Measurements from ENCODE around the gene CLUH. TPM values are rescaled to one million over a fixed set of nuclear protein-coding genes. Genes with fewer than 3 reads are reported as not detected.
A peak's percentile ranks its signal among the peaks of the same experiment; 100 is the strongest.
"Not testable (repeated sequence)": the region's sequence is repeated elsewhere in the genome, so short reads cannot be mapped to it uniquely, and the experiment has no call there.

The CLUH gene
- total RNA-seq, 1 donor from 2014 or later, result 194 TPM

DNA sequence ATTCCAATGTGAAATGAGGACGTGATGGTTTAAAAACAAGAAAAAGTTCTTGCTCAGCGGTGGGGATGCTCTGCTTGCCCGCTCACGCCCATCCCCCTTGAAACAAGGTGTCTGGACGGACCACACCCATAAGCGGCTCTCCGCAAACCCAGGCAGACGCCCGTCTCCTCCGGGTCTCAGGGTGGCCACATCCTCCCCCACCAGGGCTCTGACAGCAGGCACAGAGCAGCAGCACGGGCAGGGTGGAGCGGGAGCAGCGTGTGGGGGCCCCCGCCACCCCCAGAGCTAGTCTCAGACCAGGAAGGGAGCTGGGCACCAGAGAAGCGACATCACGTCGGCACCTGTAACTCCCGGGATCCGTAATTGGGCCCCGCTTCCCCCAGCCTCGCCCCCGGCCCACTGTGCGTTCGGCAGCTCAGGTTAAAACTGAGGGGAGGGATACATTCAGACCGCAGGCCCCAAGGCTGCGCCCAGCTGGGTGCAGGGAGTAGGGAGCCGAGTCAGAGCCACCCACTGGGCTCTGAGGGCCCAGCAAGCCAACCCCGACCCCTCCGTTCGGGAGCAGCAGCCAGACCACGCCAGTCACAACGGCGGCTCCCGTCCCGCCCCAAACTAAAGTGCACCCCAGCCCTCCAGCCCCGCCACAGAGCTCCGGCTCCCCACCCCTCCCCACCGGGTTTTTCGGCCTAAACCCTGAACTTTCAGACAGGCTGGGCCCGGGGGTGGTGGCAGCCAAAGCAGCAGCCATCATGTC is 22.0 kb downstream of the CLUH start:
- ATAC-seq (peak; percentile 10), DNase-seq (ENCODE audit: low spot score) (peak; percentile 51)

DNA sequence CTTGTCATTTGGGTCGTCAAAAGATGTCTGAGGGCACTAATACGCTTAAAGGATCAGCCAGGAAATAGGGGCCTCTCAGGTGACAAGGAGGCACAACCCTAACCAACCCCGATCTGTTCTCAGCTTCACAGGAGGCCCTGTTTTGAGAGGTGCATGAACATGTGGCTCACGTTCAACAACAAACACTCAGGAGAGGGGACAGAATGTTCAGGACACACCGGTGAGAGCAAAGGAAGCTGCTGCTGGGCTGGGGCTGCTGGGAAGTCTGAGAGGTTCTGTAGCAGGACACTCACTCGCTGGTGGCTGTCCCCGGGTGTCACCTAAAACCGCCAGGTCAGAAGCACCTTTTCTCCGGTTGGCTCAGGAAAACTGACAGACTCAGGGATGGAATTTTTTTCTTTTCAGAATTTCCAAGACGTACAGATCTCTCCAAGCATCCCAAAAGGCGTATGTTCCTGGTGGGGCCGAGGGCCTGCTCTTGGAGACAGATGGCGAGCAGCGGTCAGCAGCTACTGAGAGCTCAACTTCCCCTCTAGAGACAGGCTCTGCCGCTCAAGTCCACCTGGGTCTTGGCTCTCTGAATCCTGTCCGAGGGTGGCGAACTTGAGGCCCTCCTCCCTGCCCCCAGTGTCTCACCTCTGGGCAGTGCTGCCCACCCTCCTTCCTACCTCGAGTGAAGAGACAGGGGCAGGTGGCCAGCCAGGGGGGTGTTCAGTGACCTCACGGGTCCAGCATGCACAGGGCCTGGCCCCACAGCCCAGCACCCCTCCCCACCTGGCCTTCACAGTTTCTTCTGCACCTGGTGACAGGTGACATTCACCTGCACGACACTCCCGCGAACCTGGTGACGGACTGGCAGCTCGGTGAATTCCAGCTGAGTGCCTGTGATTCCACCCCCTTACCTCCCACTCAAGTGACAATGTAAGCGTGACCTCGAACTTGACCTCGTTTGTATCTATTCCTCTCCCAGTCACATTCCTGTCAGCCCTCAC is 22.9 kb downstream of the CLUH start:
- DNase-seq (ENCODE audit: low spot score) (peak; percentile 45), ATAC-seq (peak; percentile 22)

DNA sequence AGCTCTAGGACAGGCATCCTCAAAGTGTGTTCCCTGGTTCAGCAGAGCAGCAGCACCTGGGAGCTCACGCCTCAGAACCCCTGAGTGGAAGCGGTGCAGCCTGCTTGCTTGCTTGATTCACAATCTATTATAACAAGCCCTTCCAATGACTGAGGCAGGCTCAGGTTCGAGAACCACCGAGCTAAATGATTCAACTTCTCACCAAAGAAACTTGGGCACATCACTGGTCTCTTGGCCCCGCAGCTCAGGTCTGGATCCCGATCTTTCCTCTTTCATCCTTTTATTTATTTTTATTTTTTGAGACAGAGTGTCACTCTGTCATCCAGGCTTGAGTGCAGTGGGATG is 24.5 kb downstream of the CLUH start:
- DNase-seq (ENCODE audit: low spot score) (no peak), ATAC-seq (no peak)

DNA sequence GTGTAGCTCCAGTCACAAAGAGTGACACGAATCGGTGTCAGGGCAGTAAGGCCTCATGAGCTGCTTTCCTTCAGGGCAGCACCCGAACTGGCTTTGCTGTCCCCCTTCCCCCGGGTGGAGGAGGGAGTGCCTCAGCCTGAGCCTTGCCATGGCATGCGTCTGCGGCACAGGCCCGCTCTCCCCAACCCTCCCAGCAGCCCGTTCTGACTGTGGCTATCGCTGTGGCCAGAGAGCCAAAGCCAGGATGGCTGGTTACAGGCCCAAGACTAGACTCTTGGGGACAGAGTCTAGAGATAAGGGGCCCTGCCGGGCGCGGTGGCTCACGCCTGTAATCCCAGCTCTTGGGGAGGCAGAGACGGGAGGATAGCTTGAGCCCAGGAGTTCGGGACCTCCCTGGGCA is 25.9 kb downstream of the CLUH start:
- no peak for ATAC-seq
- peak; percentile 40 for DNase-seq (ENCODE audit: low spot score)

DNA sequence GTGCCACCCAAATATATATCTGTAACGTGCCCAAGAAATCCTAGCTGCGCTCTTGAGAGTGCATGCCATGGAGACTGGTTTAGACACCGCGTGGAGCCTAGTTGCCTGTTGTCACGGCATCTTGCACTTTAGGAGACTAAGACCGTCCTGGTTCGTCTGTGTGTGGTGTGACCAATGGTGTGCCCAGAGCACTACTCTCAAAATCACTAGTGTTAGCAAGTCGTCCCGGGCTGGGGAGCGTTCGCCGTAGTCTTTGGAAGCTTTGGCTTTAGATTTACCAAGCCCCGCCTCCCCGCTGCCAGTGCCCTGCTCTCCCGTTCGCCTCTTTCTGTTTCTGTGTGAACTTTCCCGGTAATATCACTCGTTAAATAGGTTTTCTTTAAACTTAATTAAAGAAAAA is 27.0 kb downstream of the CLUH start:
- no peak for DNase-seq (ENCODE audit: low spot score)

DNA sequence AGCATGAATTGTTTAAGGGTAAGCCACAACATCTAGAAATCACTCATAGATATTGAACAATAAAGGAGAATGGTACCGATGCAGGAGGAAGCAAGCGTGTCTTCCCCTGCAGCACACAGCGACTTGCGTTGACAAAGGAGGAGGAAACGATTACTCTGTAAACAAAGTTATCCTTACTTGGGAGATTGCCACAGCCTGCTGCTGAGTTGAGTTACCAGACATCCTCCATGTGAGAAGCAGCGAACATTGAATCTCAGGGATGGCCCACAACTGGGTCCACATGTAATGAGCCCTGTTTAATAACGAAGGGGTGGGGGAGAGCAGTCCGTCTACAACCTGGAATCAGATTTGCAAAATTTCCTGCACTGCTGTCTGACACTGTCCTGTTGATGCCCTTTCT is 27.7 kb downstream of the CLUH start:
- DNase-seq (ENCODE audit: low spot score) (no peak), ATAC-seq (no peak)

More for the DNA sequence above, 27.0 kb downstream of the CLUH start:
- ATAC-seq, result no peak

DNA sequence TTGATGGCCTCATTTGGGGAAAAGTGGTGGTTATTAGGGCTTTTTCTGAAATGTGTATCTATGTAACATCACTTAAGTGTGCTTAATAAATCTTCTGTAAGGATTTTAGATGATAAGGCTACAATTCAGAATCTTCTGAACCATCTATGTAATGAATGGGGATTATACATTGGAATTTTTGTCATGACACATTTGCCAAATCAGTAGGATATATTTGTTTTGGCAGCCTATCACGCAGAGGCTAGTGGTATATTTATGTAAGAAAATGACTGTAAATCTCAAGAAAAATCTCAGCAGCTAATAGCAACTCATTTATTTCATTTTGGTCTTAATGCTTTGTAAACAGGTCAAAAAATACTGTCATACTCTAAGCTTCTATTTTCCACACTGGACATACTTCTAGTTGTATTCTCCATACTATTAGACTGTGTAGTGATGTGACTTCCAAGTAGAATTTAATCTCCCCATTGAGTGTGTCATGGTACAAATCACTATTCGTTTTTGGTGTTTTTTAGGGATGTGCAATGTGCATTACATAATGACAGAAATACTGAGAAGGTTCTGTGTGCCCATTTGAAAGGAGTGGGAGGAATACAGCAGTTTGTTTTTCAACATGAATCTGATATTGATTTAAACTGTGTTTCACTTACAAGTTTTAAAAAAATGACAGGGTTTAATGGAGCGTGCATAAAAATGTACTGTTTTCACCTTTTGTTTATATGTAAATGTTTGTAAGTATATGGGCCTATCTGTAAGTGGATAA is 29.2 kb downstream of the CLUH start:
- DNase-seq (ENCODE audit: low spot score) (no peak), ATAC-seq (no peak)

DNA sequence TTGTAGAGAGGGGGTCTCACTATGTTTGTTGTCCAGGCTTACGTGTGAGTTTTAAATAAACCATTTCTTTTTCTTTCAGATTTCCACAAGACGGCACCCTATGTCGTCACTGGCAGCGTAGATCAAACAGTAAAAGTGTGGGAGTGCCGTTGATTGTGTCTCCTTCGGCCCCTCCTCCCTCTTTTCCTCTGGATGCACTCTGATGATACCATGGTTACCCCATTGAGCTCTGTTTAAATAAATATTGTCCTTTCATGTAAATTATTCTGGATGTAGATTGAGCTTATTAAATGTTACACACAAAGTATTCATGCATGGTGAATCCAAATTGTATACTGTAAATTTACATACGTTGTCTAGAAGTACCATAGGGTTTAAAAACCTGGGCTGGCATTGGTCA is 29.9 kb downstream of the CLUH start:
- DNase-seq (ENCODE audit: low spot score) (no peak), ATAC-seq (no peak)

DNA sequence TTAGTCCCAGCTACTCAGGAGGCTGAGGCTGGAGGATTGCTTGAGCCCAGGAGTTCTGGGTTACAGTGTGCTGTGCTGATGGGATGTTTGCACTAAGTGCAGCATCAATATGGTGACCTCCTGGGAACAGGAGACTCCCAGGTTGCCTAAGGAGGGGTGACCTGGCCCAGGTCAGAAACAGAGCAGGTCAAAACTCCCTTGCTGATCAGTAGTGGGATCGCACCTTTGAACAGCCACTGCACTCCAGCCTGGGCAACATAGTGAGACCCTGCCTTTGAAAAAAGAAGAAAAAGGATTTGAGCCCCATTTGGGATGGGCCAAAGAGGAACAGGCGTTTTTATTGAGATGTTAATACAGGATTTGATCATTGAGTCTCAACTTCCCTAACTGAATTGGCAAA is 30.6 kb downstream of the CLUH start:
- DNase-seq (ENCODE audit: low spot score), result no peak
- ATAC-seq, result no peak

DNA sequence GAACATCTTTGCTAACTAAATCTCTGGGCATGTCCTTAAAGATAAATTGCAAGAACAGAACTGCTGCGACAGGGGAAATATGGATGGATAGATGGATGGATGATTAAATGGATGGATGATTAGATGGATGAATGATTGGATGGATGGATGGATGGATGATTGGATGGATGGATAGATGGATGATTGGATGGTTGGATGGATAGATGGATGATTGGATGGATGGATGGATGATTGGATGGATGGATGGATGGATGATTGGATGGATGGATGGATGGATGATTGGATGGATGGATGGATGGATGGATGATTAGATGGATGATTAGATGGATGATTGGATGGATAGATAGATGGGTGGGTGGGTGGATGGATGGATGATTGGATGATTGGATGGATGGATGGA is 32.3 kb downstream of the CLUH start:
- ATAC-seq; DNase-seq (ENCODE audit: low spot score): not testable (repeated sequence)

DNA sequence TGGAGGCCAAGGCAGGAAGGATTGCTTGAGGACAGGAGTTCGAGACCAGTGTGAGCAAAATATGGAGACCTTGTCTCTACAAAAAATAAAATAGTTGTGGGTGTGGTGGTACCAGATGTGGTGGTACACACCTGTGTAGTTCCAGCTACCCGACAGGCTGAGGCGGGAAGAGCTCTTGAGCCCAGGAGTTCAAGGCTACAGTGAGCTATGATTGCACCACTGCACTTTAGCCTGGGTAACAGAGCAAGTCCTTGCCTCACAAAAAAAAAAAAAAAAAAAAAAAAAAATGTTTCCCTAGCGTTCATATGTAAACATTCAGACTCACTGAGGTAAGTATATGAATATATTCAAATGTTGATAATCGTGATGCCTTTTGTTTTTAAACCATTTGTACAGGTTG is 39.5 kb downstream of the CLUH start:
- DNase-seq (ENCODE audit: low spot score) (no peak), ATAC-seq (peak; percentile 67)

DNA sequence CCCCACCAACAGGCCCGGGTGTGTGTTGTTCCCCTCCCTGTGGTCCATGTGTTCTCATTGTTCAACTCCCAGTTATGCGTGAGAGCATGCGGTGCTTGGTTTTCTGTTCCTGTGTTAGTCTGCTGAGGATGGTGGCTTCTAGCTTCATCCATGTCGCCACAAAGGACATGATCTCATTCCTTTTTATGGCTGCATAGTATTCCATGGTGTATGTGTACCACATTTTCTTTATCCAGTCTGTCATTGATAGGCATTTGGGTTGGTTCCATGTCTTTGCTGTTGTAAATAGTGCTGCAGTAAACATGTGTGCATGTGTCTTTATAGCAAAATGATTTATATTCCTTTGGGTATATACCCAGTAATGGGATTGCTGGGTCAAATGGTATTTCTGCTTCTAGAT is 51.2 kb downstream of the CLUH start:
- ATAC-seq; DNase-seq (ENCODE audit: low spot score): not testable (repeated sequence)

DNA sequence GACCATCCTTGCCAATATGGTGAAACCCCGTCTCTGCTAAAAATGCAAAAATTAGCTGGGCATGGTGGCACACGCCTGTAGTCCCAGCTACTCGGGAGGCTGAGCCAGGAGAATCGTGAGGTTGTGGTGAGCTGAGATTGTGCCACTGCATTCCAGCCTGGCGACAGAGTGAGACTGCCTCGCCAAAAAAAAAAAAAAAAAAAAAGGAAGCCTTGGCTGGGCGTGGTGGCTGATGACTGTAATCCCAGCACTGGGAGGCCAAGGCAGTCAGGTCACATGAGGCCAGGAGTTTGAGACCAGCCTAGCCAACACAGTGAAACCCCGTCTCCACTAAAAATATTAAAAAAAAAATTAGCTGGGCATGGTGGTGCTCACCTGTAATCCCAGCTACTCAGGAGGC is 52.2 kb downstream of the CLUH start:
- DNase-seq (ENCODE audit: low spot score), result not testable (repeated sequence)
- peak; percentile 48 for ATAC-seq

DNA sequence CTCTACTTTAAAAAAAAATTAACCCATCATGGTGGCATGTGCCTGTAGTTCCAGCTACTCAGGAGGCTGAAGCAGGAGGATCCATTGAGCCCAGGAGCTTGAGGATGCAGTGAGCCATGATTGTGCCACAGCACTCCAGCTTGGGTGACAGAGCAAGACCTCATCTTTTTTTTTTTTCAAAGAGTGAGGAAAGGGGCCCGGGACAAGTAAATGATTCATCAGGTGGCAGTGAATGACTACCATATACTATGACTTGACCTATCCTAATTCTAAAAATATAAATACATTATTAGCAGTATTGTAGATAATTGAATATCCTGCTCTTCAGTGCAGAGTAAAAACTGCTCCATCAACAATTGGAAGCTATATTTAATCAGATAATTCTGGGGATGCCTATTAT is 55.3 kb downstream of the CLUH start:
- ATAC-seq, result no peak
- no peak for DNase-seq (ENCODE audit: low spot score)

DNA sequence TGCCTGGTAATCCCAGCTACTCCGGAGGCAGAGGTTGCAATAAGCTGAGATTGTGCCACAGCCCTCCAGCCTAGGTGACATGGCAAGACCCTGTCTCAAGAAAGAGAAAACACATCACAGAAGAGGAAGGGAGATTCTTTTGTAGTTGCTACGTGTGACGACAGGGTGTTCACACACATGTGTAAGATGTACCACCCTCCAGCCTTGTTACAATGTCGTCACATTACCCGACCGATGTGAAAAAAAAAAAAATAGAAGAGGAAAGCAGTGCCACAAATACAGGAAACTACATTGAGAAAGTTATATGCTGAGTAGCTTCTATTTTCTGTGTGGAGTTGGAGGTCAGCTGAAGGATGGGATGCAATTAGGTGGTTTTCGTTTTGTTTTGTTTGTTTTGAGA is 56.0 kb downstream of the CLUH start:
- ATAC-seq, result no peak
- DNase-seq (ENCODE audit: low spot score), result no peak

DNA sequence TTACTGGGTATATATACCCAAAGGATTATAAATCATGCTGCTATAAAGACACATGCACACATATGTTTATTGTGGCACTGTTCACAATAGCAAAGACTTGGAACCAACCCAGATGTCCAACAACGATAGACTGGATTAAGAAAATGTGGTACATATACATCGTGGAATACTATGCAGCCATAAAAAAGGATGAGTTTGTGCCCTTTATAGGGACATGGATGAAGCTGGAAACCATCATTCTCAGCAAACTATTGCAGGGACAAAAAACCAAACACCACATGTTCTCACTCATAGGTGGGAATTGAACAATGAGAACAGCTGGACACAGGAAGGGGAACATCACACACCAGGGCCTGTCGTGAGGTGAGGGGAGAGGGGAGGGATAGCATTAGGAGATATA is 58.7 kb downstream of the CLUH start:
- ATAC-seq; DNase-seq (ENCODE audit: low spot score): not testable (repeated sequence)

DNA sequence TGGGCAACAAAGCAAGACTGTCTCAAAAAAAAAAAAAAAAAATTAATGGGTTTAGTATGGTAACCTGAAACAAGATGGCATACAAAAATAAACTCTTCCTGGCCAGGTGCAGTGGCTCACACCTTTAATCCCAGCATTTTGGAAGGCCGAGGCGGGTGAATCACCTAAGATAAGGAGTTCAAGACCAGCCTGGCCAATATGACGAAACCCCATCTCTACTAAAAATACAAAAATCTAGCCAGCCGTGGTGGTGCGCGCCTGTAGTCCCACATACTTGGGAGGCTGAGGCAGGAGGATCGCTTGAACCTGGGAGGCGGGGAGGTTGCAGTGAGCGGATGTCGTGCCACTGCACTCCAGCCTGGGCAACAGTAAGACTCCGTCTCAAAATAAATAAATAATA is 62.4 kb downstream of the CLUH start:
- ATAC-seq, result no peak
- no peak for DNase-seq (ENCODE audit: low spot score)

DNA sequence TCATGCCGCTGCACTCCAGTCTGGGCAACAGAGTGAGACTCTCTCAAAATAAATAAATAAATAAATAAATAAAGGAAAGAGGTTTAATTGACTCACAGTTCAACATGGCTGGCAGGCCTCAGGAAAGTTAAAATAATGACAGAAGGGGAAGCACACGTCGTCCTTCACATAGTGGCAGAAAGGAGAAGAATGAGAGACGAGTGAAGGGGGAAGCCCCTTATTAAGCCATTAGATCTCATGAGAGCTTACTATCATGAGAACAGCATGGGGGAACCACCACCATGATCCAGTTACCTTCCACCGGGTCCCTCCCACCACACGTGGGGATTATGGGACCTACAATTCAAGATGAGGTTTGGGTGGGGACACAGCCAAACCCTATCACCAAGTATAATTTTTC is 63.6 kb downstream of the CLUH start:
- ATAC-seq (no peak), DNase-seq (ENCODE audit: low spot score) (no peak)

DNA sequence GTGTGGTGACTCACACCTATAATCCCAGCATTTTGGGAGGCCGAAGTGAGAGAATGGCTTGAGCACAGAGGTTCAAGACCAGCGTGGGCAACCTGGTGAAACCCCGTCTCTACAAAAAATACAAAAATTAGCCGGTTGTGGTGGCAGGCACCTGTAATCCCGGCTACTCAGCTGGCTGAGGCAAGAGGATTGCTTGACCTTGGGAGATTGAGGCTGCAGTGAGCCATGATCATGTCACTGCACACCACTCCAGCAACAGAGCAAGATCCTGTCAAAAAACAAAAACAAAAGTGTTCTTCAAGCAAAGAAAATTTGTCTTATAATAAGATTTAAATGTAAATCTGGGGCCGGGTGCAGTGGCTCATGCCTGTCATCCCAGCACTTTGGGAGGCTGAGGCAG is 66.6 kb downstream of the CLUH start:
- ATAC-seq, result no peak

More for the DNA sequence above, 66.6 kb downstream of the CLUH start:
- DNase-seq (ENCODE audit: low spot score), result no peak

Data from left lobe of liver (tissue), 2 donors.